KBM-7 (cell line): ENCODE measurements around the gene DLG1.
A peak's percentile ranks its signal among the peaks of the same experiment; 100 is the strongest.

ENCODE experiments used
- DNase-seq: peaks from one replicate; pipeline ENCODE4 v3.0.0-alpha.2; 2015
- in situ Hi-C: fragments of 300-500 bp; cut with MboI; formaldehyde crosslinking; loops from 2 replicates; pipeline ENCODE4 v1.14.3; 2020; ENCODE audit warnings: low sequenced_read_pairs, low pct_unique_long_range_greater_than_20kb, mixed read lengths

DLG1 gene

GRCh38 chr3:197151580-197151979 lies 146.8 kb downstream of the DLG1 start:
- in situ Hi-C loops, result no loop called here
- peak; percentile 43 for DNase-seq

GRCh38 chr3:197149528-197149927 lies 148.9 kb downstream of the DLG1 start:
- in situ Hi-C loops, result no loop called here
- peak; percentile 71 for DNase-seq

DNA sequence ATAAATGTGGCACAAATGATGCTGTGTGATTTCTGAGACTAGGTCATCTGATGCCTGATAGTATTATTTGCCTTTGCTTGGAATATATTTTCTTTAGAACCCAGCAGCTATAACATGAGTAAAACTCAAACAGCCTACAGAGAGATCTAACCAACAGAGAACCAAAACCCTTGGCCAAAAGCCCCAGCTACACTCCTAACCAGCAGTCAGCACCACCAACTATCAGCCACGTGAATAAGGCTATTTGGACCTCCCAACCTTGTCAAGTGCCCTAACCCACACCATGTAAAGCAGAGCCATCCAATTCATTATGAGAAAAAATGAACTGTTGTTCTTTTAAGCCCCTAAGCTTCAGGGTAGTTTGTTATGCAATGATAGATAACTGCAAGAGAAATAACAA lies 154.2 kb downstream of the DLG1 start:
- in situ Hi-C loops, result no loop called here
- no peak for DNase-seq

- in situ Hi-C loops, result no loop called here
- DNase-seq, result no peak
These were observed 158.8 kb downstream of the DLG1 start for GRCh38 chr3:197139586-197139985.

DNA sequence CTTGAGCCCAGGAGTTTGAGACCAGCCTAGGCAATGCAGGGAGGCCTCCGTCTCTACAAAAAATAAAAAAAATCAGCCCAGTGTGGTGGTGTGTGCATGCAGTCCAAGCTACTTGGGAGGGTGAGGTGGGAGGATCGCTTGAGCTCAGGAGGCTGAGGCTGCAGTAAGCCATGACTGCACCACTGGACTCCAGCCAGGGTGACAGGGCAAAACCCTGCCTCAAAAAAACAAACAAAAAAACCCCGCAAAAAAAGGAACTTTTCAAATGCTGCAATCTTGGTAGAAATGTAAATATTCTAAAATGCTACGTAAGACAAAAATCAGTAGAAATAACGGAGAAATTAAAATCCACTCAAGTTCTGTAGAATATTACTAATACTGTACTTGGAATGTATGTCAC lies 160.7 kb downstream of the DLG1 start:
- peak; percentile 31 for DNase-seq
- in situ Hi-C loops, result no loop called here

- in situ Hi-C loops, result no loop called here
- no peak for DNase-seq
These were observed 161.7 kb downstream of the DLG1 start for GRCh38 chr3:197136744-197137143.

DNA sequence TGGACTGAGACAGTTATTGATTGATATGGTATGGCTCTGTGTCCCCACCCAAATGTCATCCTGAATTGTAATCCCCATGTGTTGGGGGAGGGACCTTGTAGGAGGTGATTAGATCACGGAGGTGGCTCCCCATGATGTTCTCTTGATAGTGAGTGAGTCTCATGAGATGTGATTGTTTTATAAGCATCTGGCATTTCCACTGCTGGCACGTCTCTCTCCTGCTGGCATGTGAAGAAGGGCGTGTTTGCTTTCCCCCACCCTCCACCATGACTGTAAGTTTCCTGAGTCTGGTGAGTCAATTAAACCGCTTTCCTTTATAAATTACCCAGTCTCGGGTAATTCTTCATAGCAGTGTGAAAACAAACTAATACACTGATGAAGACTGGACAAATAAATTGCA lies 163.2 kb downstream of the DLG1 start:
- in situ Hi-C loops, result no loop called here
- no peak for DNase-seq

- no peak for DNase-seq
- in situ Hi-C loops, result no loop called here
These were observed 165.4 kb downstream of the DLG1 start for GRCh38 chr3:197132916-197133530.

- in situ Hi-C loops, result no loop called here
- DNase-seq, result no peak
These were observed 172.8 kb downstream of the DLG1 start for GRCh38 chr3:197125636-197126035.

GRCh38 chr3:197124713-197125112 lies 173.7 kb downstream of the DLG1 start:
- no peak for DNase-seq
- in situ Hi-C loops, result no loop called here

DNA sequence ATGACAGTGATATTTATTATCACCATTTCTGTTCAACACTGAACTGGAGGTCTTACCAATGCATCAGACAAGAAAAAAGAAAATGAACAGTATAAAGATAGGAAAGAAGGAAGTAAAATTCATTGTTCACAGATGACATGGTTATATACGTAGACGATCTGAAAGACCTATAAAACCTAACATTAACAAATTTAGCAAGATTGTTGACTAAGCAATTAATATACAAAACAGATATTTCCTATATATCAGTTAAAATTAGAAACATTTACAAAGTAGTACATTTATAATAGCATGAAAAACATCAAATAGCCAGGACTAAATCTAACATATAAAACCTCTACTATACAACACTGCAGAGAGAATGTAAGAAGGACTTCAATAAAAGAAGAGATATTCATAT lies 176.0 kb downstream of the DLG1 start:
- DNase-seq, result no peak
- in situ Hi-C loops, result no loop called here

DNA sequence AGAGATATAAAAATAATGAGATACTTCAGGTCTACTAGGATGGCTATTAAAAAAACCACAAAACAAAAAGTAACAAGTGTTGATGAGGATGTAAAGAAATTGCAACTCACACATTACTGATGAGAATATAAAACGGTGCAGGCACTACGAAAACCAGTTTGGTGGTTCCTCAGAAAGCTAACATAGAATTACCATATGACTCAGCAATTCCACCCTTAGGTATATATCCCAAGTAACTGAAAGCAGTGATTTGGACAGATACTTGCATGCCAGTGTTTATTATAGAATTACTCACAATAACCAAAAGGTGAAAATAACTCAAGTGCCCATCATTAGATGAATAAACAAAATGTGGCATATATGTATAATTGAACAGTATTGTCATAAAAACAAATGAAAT lies 181.3 kb downstream of the DLG1 start:
- no peak for DNase-seq
- in situ Hi-C loops, result no loop called here

GRCh38 chr3:197114007-197114406 lies 184.4 kb downstream of the DLG1 start:
- in situ Hi-C loops, result no loop called here
- no peak for DNase-seq

DNA sequence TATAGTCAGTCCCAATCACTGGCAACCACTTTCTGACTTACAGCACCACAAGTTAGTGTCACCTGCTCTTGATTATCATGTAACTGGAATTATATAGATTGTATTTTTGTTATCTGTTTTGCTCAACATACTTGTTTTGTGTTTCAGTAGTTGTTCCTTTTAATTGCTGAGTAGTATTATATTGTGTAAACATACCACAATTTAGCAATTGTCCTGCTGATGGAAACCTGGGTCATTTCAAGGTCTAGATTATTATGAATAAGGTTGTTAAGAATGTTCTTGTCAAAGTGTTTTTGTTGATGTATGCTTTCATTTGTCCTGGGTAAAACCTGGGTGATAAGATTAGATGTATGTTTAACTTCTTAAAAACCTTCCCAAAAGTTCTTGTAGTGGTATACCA lies 186.7 kb downstream of the DLG1 start:
- no peak for DNase-seq
- in situ Hi-C loops, result no loop called here

- no peak for DNase-seq
- in situ Hi-C loops, result no loop called here
These were observed 192.6 kb downstream of the DLG1 start for GRCh38 chr3:197105786-197106185.

GRCh38 chr3:197104738-197105137 lies 193.7 kb downstream of the DLG1 start:
- DNase-seq, result no peak
- in situ Hi-C loops, result no loop called here

- in situ Hi-C loops, result no loop called here
- DNase-seq, result no peak
These were observed 194.6 kb downstream of the DLG1 start for GRCh38 chr3:197103766-197104165.

DNA sequence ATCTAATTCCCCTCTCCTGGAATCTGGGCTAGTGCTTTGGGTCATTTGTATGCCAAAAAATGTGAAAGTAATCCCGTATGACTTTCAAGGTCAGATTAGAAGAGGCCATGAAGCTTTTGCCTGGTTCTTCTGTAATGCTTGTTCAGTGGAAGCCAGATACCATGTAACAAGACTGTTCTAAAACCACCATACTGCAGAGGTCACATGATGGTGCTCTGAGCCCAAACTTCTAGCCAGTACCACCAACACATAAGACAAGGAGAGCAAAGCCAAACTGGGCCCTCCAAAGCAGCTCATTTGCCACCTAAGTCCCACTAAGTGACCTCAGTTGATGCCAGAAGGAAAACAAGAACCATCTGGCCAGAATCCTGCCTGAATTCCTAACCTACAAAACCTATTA lies 204.5 kb downstream of the DLG1 start:
- in situ Hi-C loops, result no loop called here
- no peak for DNase-seq

- in situ Hi-C loops, result no loop called here
- DNase-seq, result peak; percentile 71
These were observed 210.0 kb downstream of the DLG1 start for GRCh38 chr3:197088370-197088769.

- no peak for DNase-seq
- in situ Hi-C loops, result no loop called here
These were observed 213.3 kb downstream of the DLG1 start for GRCh38 chr3:197085137-197085536.

DNA sequence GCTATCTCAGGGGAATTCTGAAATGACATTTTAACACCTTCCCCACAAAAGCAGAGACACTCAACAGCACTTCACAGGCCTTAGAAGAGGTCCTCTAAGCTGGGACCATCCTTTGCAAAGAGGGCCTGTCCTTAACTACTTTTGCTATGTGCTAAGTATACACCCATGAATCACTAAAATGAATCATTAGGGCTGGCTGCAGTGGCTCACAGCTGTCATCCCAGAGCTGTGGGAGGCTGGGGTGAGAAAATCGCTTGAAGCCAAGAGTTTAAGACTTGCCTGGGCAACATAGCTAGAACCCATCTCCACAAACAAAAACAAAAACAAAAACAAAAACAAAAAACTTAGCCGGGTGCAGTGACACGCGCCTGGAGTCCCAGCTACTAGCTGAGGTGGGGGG lies 214.9 kb downstream of the DLG1 start:
- in situ Hi-C loops, result no loop called here

GRCh38 chr3:197082871-197083270 lies 215.5 kb downstream of the DLG1 start:
- in situ Hi-C loops, result no loop called here
- DNase-seq, result no peak

More for the DNA sequence above, 214.9 kb downstream of the DLG1 start:
- DNase-seq, result no peak
